HFFc6 (cell line): ENCODE results near the gene LRRK1. TPM values are rescaled to one million over a fixed set of nuclear protein-coding genes. Genes with fewer than 3 reads are reported as not detected.

Experiments
- DNase-seq: peaks from one replicate; pipeline ENCODE4 v3.0.0-alpha.2; 2018
- H3K27ac Mint-ChIP-seq: 2 replicates; pipeline ENCODE4 v1.8.0; 2020; ENCODE audit warnings: mild to moderate bottlenecking, mixed read lengths
- H3K27me3 Mint-ChIP-seq: 2 replicates; pipeline ENCODE4 v1.8.0; 2021; ENCODE audit warnings: mild to moderate bottlenecking, moderate library complexity, mixed read lengths; ENCODE audit not compliant: insufficient read depth
- H3K36me3 Mint-ChIP-seq: 2 replicates; pipeline ENCODE4 v1.8.0; 2021; ENCODE audit warnings: low read depth, mixed read lengths
- H3K4me1 Mint-ChIP-seq: 2 replicates; pipeline ENCODE4 v1.8.0; 2020; ENCODE audit warnings: low read depth, mixed read lengths
- H3K4me3 Mint-ChIP-seq: 2 replicates; pipeline ENCODE4 v1.8.0; 2020; ENCODE audit warnings: mild to moderate bottlenecking, moderate library complexity, mixed read lengths
- H3K9me3 Mint-ChIP-seq: 2 replicates; pipeline ENCODE4 v1.8.0; 2020; ENCODE audit warnings: mild to moderate bottlenecking, mixed read lengths
- CTCF ChIP-seq: fragments of 200-600 bp; sonication (generic); IDR thresholded peaks from 2 replicates; pipeline ENCODE4 v1.5.0; 2021; ENCODE audit warnings: antibody characterized with exemption, mild to moderate bottlenecking
- total RNA-seq, 6 experiments: library from RNA; stranded (reverse); fragmentation: NEBNext Ultra II Directional; extraction: Animal tissue kit (Norgen Biotek cat#: 25700); gene quantifications; 2 replicates in 1 of 6; 3 replicates in 5 of 6; pipeline ENCODE4 v1.2.3, GENCODE V29; 2021

LRRK1 gene
- total RNA-seq, 6 experiments from 2014 or later: 11.4 to 14.8 (median 13.5) TPM

GRCh38 chr15:101118116-101118515 lies 199.0 kb downstream of the LRRK1 start:
- DNase-seq: no peak
- Mint-ChIP-seq H3K9me3 (no peaks in the 10 kb centered on the region), H3K4me3 (no peak overlapping the region), H3K27ac (no peak overlapping the region), H3K27me3 (peaks cover 4% of the 10 kb centered on the region), H3K36me3 (peaks cover 1% of the 10 kb centered on the region), H3K4me1 (peaks cover 29% of the 10 kb centered on the region)
- TF ChIP-seq CTCF: no peak

GRCh38 chr15:101118615-101119014 lies 199.5 kb downstream of the LRRK1 start:
- DNase-seq: no peak
- Mint-ChIP-seq H3K4me1 (peaks cover 34% of the 10 kb centered on the region), H3K27me3 (peaks cover 4% of the 10 kb centered on the region), H3K27ac (no peak overlapping the region), H3K36me3 (peaks cover 6% of the 10 kb centered on the region), H3K4me3 (no peak overlapping the region), H3K9me3 (peaks cover 1% of the 10 kb centered on the region; the same call in 1 of the 2 replicates)
- TF ChIP-seq CTCF: no peak

- H3K27ac Mint-ChIP-seq: no peak overlapping the region
- H3K36me3 Mint-ChIP-seq: peaks cover 12% of the 10 kb centered on the region
- peaks cover 39% of the 10 kb centered on the region for H3K4me1 Mint-ChIP-seq
- no peak overlapping the region for H3K4me3 Mint-ChIP-seq
- peaks cover 4% of the 10 kb centered on the region; the same call in 1 of the 2 replicates for H3K9me3 Mint-ChIP-seq
- H3K27me3 Mint-ChIP-seq: peaks cover 4% of the 10 kb centered on the region
- no peak for DNase-seq
- no peak for TF ChIP-seq CTCF
Measured at GRCh38 chr15:101119181-101119580, 200.0 kb downstream of the LRRK1 start.

Other genes with a start within 250 kb of the LRRK1 start
- gene ALDH1A3, start 39.5 kb upstream of the LRRK1 start, total RNA-seq: 1 to 10 TPM in 5 of 6 experiments, under 1 TPM in 1; 1.00 to 2.5 (median 1.9) TPM